ENCODE data around the gene THRA.

THRA gene

GRCh38 chr17:40064971-40065768 is 2.4 kb downstream of the THRA start:
- H3K4me1 ChIP-seq (ENCODE audit: insufficient read depth, low read length, poor library complexity, severe bottlenecking) = peaks cover 63% of the 10 kb centered on the region
- peak overlapping the region; percentile 81 for H3K4me2 ChIP-seq (ENCODE audit: low read depth, low read length, poor library complexity, severe bottlenecking)
- peak overlapping the region; percentile 96 for H3K4me3 ChIP-seq (ENCODE audit: low read length, poor library complexity, severe bottlenecking)

GRCh38 chr17:40065769-40066510 is 3.2 kb downstream of the THRA start:
- no peaks in the 10 kb centered on the region for H3K9me2 ChIP-seq (replicated peaks; ENCODE audit: low read depth, low read length)
- no peak overlapping the region for H2AFZ ChIP-seq (ENCODE audit: low read length)
- peak overlapping the region; percentile 96 for H3K4me3 ChIP-seq (ENCODE audit: low read length, poor library complexity, severe bottlenecking)
- H3F3A ChIP-seq (ENCODE audit: low read depth) = no peaks in the 10 kb centered on the region
- H3K4me1 ChIP-seq (ENCODE audit: insufficient read depth, low read length, poor library complexity, severe bottlenecking) = peaks cover 71% of the 10 kb centered on the region
- TF ChIP-seq EZH2phosphoT487 (IDR thresholded peaks at IDR 0.05; ENCODE audit: borderline replicate concordance) (no peak), CTCF (conservative IDR thresholded peaks at IDR 0.05; ENCODE audit: low read length) (no peak)
- peak overlapping the region; percentile 60 for H3K9ac ChIP-seq (ENCODE audit: low read depth, low read length, poor library complexity, severe bottlenecking)
- no peaks in the 10 kb centered on the region for H4K20me1 ChIP-seq (ENCODE audit: insufficient read depth, low read length, poor library complexity, severe bottlenecking)
- H3K36me3 ChIP-seq (ENCODE audit: insufficient read depth, low read length) = no peaks in the 10 kb centered on the region
- no peaks in the 10 kb centered on the region for H3K9me3 ChIP-seq (ENCODE audit: insufficient read depth, low read depth, low read length)
- peak overlapping the region; percentile 81 for H3K4me2 ChIP-seq (ENCODE audit: low read depth, low read length, poor library complexity, severe bottlenecking)
- no peaks in the 10 kb centered on the region for H3K27me3 ChIP-seq (ENCODE audit: insufficient read depth, low read length, poor library complexity, severe bottlenecking)
- peaks cover 37% of the 10 kb centered on the region for H3K79me2 ChIP-seq (ENCODE audit: insufficient read depth, low read length)

More at GRCh38 chr17:40064971-40065768, 2.4 kb downstream of the THRA start:
- H3K9me2 ChIP-seq (replicated peaks; ENCODE audit: low read depth, low read length) = no peaks in the 10 kb centered on the region
- TF ChIP-seq CTCF (conservative IDR thresholded peaks at IDR 0.05; ENCODE audit: low read length) = no peak
- TF ChIP-seq EZH2phosphoT487 (IDR thresholded peaks at IDR 0.05; ENCODE audit: borderline replicate concordance) = no peak
- H2AFZ ChIP-seq (ENCODE audit: low read length) = no peak overlapping the region
- peaks cover 33% of the 10 kb centered on the region for H3K79me2 ChIP-seq (ENCODE audit: insufficient read depth, low read length)
- no peaks in the 10 kb centered on the region for H4K20me1 ChIP-seq (ENCODE audit: insufficient read depth, low read length, poor library complexity, severe bottlenecking)
- peak overlapping the region; percentile 60 for H3K9ac ChIP-seq (ENCODE audit: low read depth, low read length, poor library complexity, severe bottlenecking)
- no peaks in the 10 kb centered on the region for H3K9me3 ChIP-seq (ENCODE audit: insufficient read depth, low read depth, low read length)
- no peaks in the 10 kb centered on the region for H3K36me3 ChIP-seq (ENCODE audit: insufficient read depth, low read length)
- no peaks in the 10 kb centered on the region for H3K27me3 ChIP-seq (ENCODE audit: insufficient read depth, low read length, poor library complexity, severe bottlenecking)
- no peaks in the 10 kb centered on the region for H3F3A ChIP-seq (ENCODE audit: low read depth)

- peak overlapping the region; percentile 76 for H3K4me2 ChIP-seq (ENCODE audit: low read depth, low read length, poor library complexity, severe bottlenecking)
- no peak overlapping the region for H2AFZ ChIP-seq (ENCODE audit: low read length)
Measured at GRCh38 chr17:40067710-40068109, 4.9 kb downstream of the THRA start.

More at GRCh38 chr17:40067710-40068109, 4.9 kb downstream of the THRA start:
- no peaks in the 10 kb centered on the region for H3K36me3 ChIP-seq (ENCODE audit: insufficient read depth, low read length)
- no peak overlapping the region for H3K9ac ChIP-seq (ENCODE audit: low read depth, low read length, poor library complexity, severe bottlenecking)
- peaks cover 47% of the 10 kb centered on the region for H3K79me2 ChIP-seq (ENCODE audit: insufficient read depth, low read length)
- no peaks in the 10 kb centered on the region for H3F3A ChIP-seq (ENCODE audit: low read depth)
- no peak overlapping the region for H3K4me3 ChIP-seq (ENCODE audit: low read length, poor library complexity, severe bottlenecking)
- H3K27me3 ChIP-seq (ENCODE audit: insufficient read depth, low read length, poor library complexity, severe bottlenecking) = no peaks in the 10 kb centered on the region
- TF ChIP-seq CTCF (conservative IDR thresholded peaks at IDR 0.05; ENCODE audit: low read length) (no peak), EZH2phosphoT487 (IDR thresholded peaks at IDR 0.05; ENCODE audit: borderline replicate concordance) (no peak)
- no peaks in the 10 kb centered on the region for H4K20me1 ChIP-seq (ENCODE audit: insufficient read depth, low read length, poor library complexity, severe bottlenecking)
- H3K9me2 ChIP-seq (replicated peaks; ENCODE audit: low read depth, low read length) = no peaks in the 10 kb centered on the region
- H3K4me1 ChIP-seq (ENCODE audit: insufficient read depth, low read length, poor library complexity, severe bottlenecking) = peaks cover 77% of the 10 kb centered on the region
- H3K9me3 ChIP-seq (ENCODE audit: insufficient read depth, low read depth, low read length) = no peaks in the 10 kb centered on the region

Data from Loucy (cell line).